Fibroblast of skin of right biceps (primary cell): ENCODE measurements around the gene CLCN7.
"Not testable (repeated sequence)": the region's sequence is repeated elsewhere in the genome, so short reads cannot be mapped to it uniquely, and the experiment has no call there.

Source experiments
- DNase-seq: peaks from one replicate; pipeline ENCODE4 v3.0.0-alpha.2; 2013

Gene CLCN7

DNA sequence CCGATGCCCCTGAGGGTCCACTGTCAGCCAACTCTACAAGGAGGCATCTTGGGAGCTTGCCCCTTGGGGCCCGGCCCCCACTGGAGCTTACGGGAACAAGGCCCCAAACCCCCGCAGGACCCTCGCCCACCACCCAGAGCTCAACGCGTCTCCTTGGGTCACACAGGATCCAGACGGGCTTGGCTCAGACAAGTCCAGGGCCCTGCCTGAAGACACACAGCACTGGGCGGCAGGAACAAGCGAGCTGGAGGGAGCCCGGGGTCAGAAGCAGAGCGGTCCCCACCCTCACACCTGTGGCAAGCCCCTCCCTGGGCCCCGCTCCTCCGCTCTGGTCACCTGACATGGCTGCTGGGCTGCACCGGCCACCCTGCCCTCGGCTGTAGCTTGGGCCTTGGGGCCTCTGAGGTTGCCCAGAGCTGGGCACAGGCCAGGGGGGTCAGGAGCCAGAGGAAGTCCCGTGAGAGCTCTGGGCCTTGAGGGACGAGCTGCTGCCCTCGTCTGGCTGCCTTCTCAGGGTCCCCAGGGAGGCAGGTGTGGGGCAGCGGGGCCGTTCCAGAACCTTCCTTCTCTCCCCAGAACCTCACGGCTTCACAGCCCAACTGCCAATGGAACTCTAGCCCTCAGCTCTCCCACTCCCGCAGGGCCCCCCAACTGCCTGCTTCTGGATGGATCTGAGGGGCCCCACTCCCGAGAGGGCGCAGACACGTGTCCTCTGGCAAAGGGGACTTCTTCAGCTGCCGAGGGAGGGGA is 30.7 kb downstream of the CLCN7 start, which contains the start of gene CCDC154:
Gene CCDC154 (minus strand): TSS at position 577 of the 750 bp plus-strand sequence. CDS start 234 bp downstream, at position 343.
- no peak for DNase-seq

DNA sequence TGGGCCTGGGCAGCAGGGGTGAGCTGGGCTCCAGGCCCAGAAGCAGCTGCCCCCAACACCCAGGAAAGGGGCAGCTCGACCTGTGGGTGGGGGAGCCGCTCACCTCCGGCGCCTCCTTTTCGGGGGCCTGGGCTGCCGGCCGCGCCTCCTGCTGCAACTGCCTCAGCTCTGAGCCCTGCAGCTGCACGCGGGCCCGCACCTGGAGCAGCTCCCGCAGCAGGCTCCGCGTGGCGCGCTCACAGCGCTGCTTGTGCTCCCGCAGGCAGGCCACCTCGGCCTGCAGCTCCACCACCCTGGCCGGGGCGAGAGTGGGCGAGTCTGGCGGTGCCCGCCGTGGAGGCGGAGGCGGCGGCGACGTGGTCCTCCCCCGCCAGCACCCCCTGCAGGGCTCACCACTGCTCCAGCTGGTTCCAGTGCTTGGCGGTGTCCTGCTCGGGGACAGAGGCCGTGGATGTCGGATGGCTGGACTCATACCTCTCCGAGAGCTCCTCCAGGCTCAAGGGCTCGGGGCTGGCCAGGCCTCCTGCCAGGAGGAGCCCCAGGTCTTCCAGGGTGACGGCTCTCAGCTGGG is 31.3 kb downstream of the CLCN7 start:
- DNase-seq, result no peak

DNA sequence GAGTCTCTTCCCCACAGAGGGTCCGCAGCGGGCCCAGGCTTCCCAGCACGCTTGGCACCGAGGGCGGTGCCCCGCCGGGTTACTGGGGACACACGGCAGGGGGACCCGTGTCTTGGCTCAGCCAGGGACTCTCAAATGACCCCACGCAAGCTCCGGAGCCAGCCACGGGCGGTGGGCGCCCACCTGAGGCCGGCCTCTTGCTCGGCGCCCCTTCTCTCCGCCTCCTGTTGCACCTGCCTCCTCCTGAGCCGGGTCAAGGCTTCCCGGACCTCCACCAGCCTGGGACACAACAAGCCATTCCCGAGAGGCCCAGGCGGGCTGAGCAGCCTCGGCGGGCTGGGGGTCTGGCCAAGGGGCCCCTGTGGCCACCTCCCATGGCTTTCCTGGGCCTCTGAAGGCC is 32.1 kb downstream of the CLCN7 start:
- no peak for DNase-seq

DNA sequence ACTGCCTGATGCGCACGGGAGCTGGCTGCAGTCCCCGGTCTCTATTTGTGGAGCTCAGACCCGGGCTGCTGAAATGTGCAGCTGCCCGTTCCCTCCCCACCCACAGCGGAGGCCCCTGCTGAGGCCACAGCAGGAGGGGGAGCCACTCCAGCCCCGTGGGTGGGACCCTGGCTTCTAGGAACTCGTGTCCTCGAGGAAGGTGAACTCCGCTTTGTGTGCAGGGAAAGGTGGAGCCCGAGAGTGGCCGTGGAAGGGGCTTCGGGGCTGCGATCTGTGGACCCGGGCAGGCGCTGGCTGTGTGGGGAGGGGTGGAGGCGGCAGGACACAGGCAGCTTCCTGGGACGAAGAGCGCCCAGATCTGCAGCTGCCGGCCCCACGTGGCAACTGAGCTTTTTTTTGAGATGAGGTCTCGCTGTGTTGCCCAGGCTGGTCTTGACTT is 33.4 kb downstream of the CLCN7 start:
- no peak for DNase-seq

- not testable (repeated sequence) for DNase-seq
Measured at GRCh38 chr16:1439699-1440074, 35.1 kb downstream of the CLCN7 start.

DNA sequence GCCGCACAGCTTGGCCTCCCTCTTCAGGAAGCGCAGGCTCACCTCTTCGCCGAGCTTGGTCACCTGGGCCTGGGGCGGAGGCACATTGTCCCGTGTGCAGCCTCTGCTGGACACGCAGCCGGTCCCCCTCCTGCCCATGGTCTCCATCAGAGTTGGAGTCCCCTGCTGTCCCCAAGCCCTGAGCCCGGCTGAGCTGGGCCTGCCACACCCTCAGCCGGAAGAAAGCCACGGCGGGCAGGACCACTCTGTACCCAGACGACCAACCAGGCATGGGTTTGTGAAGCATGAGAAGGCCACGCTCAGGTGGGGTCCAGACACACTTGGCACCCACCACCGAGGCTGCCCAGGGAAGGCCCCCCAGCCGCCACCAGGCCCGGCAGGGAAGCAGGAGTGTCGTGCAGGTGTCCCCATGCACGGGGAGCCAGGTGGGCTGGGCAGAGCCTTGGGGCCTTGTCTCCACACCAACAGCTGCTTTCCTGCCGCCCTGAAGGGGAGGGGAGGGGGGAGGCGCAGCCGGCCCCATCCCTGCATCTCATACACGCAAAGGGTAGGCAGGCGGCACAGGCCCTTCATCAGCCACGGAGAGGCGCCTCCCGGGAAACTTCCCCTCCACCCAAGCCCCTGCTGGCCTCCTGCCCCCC is 35.6 kb downstream of the CLCN7 start:
- DNase-seq, result no peak

DNA sequence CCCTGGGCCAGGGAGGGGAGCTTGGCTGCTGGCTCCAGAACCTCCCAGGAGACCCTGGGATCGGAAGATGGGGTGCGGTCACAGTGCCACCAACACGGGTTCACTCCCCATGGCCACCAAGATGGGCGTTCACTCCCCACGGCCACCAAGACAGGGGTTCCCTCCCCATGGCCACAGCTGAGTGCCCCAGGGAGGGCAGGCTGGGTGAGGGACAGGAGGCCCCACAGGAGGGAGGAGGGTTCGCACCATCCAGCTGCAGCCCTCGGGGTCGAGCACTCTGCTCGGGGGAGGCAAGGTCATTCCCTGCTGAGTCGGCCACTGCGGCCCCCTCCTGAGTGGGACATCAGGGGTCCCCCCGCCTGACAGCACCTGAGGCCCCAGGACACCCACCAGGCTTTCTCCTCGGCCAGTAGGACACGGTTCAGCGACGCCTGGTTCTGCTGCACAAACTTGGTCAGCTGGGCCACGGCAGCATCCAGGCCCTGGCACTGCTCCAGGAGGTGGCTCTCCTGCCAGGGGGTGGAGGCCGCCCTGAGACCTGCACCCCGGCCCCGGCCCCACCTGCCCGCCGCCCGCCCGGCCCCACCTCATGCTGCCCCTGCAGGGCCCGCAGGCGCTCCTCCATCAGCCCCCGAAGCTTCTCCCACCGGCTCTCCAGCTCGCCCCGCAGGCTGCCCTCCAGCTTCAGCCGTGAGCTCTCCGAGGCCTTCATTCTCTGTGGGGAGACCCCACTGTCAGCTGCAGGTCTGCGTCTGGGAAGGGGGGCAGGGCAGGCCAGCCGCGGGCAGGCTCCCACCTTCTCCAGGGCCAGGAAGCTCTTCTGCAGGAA is 36.4 kb downstream of the CLCN7 start:
- no peak for DNase-seq

DNA sequence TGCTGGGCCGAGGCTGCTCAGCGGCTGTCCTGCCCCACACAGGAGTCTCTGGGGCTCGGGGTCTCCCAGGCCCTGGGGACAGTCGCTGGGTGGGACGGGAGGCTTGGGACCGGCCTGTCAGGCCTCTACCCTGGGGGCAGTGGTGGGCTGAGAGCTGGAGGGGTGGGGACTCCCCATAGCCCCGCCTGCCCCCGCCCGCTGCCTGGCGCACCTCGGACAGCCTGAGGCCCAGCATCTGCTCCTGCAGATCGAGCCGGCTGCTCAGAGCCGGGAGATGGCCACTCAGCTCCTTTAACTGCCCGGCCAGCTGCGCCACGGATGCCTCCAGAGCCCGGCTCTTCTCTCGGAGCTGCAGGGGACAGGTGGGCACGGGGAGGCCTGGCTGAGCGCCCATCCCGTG is 37.2 kb downstream of the CLCN7 start:
- DNase-seq, result no peak

- DNase-seq, result no peak
Measured at GRCh38 chr16:1436731-1437355, 38.0 kb downstream of the CLCN7 start.

GRCh38 chr16:1435921-1436697 is 38.7 kb downstream of the CLCN7 start:
- no peak for DNase-seq

DNA sequence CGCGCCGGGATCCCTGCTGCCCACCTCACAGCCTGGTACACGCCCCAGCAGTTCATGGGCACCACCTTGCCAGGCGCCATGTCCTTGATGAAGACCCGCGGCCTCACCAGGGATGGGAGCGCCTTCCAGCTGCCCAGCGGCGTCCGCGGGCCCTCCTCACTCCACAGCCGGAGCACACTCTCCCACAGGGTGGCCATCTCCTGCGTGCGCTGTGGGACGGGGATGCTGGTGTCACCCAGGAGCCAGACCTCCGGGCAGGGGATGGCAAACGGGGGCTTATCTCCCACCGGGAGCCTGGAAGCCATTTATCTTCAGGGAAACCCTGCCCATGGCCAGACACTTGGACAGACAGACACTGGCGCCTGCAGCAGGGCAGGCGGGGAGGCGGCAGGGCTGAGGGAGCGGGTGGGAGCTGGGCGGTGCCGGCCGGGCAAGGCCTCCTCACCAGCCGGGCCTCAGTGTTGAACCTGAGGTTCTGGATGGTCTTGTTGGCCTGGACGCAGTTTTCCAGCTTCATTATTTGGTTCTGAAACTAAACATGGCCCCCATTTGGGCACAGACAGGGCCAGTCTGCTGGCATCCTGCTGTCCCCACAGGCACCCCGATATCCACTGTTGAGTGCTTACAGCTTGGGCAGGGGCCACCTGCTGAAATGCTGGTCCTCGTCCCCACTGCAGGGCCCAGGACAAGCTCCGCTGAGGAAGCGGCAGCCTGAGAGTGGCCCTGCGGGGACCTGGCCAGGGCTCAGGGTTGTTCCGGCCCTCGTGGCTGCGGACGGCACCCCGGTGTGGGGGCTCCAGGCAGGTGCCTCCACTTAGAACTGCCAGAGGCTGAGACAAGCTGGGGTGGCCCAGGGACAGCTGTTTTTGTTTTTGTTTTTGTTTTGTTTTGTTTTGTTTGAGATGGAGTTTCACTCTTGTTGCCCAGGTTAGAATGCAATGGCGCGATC is 39.9 kb downstream of the CLCN7 start:
- no peak for DNase-seq

DNA sequence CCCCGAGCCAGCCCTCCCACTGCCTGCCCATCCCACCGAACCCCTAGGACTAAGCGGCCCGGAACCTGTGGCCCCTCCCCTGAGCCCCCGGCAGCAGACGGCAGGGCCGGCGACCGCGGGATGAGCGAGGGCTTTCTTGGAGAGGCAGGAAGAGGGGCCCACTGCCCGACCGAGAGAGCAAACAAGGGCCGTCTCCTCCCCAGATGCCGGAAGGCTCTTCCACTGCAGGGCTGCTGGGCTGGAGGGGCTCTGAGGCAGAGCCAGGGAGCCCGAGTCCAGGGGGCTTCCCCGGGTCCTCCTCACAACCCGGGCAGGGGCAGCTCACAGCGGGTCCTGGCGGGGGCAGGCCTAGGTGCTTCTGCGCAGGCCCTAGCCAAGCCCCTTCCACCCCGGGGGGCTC is 41.1 kb downstream of the CLCN7 start:
- no peak for DNase-seq

DNA sequence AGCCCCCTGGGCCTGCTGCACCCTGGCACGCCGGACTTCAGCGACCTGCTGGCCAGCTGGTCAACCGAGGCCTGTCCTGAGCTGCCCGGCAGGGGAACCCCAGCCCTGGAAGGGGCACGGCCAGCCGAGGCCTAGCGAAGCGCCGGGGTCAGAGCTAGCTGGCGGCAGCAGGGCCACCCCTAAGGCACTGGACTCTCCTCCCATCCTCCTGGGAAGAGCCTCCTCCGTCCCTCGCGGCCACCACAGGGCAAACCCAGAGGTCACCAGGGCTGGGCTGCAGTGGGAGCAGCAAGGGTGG is 41.6 kb downstream of the CLCN7 start:
- no peak for DNase-seq

DNA sequence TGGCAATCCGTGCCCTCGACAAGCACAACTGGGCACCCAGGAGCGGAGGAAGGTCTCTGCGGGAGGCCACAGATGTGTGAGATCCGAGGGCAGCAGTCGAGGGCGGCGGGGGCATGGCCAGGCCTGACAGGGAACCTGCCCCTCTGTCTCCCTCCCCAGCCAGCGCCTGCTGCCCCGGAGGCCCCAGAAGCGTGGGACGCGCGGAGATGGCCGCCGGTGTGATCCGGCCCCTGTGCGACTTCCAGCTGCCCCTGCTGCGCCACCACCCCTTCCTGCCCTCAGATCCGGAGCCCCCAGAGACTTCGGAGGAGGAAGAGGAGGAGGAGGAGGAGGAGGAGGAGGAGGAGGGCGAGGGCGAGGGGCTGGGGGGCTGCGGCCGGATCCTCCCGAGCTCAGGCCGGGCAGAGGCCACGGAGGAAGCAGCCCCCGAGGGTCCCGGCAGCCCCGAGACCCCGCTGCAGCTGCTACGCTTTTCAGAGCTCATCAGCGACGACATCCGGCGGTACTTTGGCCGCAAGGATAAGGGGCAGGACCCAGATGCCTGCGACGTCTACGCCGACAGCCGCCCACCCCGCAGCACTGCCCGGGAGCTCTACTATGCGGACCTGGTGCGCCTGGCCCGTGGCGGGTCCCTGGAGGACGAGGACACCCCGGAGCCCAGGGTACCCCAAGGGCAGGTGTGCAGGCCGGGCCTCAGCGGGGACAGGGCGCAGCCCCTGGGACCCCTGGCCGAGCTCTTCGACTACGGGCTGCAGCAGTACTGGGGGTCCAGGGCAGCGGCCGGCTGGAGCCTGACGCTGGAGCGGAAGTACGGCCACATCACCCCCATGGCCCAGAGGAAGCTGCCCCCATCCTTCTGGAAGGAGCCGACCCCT is 42.2 kb downstream of the CLCN7 start:
- no peak for DNase-seq

- no peak for DNase-seq
Measured at GRCh38 chr16:1431497-1432270, 43.1 kb downstream of the CLCN7 start.

DNA sequence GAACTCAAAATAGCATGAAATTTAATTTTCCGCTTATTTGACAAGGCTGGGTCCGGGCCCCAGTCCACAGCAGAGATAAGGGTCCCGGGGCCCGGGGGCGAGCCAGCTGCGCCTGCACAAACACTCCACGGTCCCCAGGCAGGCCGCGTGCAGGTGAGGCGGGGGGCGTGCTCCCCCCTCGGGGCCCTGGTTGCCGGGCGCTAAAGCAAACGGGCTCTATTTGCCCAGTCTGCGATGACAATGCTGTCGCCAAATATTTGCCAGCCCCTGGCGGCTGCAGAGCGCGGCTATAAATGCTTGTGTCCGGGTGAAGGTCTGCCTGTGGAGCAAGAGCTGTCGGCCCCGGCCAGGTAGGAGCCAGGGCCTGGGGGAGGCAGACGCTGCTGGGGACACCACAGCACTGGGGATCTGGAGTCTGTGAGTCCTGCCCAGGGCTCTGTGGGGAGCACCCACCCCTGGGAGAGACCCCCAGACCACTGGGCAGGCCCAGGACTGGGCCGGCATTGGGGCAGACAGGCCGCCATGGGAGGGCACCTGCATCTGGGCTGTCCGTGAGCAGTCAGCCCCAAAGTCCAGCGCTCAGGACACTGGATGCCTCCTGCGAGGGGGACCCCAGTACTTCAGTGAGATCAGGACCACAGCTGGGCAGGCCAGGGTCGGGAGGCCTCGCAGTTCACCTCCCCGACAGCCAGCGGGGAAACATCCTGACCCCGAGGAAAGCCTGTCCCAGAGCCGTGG is 43.9 kb downstream of the CLCN7 start, which contains the start of gene PERCC1:
Gene PERCC1 (plus strand): TSS at position 320 of the 738 bp plus-strand sequence. CDS start 1,516 bp downstream, outside the sequence.
- DNase-seq, result no peak

- no peak for DNase-seq
Measured at GRCh38 chr16:1430214-1430758, 44.5 kb downstream of the CLCN7 start.

DNA sequence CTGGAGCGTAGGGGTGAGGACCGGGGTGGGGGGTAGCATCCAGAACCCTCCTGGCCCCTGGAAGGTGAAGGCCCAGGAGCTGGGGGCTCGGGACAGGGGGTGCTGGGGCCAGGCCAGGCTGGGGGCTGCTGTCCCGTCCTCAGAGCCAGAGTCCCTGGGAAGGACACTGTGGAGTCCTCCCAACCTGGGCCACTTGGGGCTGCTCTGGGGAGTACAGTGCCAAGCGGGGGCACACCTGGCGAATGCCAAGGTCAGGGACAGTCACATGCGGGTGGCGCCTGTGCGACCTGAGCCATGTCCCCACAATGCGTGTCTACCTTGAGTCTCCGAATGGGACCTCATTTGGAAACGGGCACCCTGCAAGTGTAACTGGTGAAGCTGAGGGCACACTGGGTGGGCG is 45.2 kb downstream of the CLCN7 start:
- DNase-seq, result no peak
